CD4-positive, alpha-beta T cell treated with Interleukin-10 for 1 hour (primary cell): ENCODE results near the gene PROX1.

Experiments used
- DNase-seq: peaks from one replicate; pipeline ENCODE4 v3.0.0-alpha.2; 2020

Gene PROX1

DNA sequence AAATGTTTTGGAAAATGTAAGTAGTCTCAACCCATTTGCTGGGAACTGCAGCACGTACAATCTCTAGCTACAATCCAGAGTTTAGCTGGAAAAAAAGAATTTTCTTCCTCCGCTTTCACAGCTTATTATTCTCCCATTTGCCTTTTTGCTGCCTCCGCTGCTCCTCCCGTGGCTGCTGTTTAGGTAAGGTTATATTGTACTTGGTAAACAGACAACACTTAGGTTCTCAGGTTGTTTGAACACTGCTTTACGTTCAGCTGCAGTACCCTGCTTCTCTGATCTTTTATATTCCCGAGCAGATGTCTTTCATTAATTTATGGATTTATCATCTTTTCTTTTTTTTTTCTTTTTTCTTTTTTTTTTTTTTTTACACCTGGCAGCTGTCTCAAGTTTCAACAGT is 14.3 kb downstream of the PROX1 start:
- no peak for DNase-seq

DNA sequence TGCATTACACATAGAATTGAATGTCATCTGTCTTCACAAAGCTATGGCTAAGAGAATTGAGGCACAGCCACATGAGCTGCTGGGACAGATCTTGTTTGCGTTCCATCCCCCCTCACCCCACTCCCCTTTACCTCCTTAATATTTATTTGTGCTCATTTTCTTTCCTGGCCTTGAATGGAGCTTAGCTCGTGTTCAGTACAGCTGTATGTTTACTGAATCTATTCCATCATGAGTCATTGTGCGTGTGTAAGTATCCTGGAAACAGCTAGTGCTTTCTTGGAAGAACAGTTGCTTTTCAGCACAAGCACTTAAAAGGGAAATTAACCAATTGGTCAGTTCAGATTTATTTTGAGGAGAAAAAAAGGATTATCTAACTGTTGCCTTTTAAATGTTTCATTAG is 14.7 kb downstream of the PROX1 start:
- no peak for DNase-seq

DNA sequence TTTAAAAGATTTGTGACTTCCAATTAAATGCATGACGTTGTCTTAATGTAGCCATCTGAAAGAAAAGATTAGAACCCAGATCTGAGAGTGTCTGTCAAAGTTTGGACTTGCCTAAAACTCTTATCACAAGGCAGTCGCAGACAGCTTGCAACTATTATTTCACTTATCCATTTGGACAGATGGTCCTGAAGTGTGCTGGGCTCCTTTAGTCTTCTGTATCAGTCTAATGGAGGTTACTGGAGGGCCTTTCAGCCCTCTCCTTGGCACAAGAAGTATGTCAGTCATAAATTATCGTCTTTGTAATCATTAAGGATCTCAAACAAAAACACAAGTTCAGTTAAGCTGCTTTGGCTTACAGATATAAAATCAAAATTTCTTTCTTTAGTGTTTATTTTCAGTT is 15.5 kb downstream of the PROX1 start:
- no peak for DNase-seq

DNA sequence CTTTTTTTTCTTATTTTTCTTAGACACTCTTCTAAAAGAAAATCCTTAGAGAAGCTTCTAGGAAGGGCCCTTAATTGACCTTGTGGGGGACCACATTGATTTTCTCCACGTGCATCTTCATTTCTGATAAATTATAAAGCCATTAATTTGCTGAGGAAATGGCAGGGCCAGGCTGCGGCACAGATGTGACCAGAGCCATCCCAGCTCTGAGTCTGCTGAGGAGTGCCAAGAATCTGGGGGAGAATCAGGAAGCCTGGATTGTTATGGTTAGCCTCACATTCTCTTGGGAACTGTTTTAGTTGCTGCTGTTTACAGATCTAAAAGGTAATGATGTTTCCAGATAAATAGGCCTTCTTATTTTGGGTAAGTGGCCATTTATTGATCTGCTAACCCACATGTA is 16.2 kb downstream of the PROX1 start:
- no peak for DNase-seq

DNA sequence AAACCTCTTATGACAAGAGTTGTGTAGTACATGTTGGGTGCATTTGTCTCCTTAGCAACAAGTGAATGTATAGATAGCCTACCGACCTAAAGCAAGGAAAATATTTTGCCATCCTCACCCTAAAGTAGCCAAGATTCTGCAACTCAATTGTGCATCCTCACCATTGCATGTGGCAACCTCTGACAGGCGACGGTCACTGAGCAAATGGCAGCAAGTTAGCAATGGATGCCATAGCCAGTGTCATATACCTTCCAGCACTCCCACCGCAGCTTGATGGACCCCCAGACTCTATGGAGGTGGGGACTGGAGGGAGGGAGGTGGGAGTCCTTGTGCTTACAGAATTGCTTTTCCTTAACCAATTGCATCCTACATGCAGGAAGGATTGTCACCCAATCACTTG is 17.0 kb downstream of the PROX1 start:
- DNase-seq, result no peak

DNA sequence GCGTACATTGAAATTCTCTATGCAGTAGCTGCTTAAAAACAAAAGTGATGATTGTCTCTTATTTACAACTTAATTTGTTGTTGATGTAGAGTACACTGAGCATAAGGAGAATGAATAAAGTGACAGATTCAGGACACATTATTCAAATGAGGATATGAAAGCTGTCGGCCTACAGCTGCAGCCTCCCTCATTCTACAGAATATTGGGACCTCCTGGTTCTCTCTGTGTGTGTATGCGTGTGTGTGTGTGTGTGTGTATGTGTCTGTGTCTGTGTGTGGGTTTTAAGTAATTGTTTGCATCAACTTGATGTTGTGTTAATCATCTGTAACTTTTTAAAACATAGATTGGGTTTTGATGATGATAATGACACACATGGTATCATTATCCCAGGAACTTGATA is 17.9 kb downstream of the PROX1 start:
- no peak for DNase-seq

DNA sequence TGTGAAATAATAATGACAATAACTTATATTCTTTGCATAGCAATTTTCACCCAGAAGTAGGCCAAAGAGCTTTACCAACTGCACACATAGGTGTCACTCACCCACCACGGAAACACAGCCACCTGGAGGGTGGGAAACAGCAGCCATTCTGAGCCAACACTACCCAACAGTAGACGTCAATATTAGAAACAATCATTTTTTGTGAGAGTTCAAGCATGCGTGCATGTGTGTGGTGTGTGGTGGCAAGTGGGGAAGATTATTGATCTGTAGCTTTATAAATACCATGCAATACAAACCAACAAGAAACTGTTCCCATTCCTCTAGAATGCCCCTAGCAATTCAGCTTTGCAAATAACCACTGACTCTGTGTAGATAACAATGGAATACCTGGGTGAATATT is 19.1 kb downstream of the PROX1 start:
- DNase-seq, result no peak

DNA sequence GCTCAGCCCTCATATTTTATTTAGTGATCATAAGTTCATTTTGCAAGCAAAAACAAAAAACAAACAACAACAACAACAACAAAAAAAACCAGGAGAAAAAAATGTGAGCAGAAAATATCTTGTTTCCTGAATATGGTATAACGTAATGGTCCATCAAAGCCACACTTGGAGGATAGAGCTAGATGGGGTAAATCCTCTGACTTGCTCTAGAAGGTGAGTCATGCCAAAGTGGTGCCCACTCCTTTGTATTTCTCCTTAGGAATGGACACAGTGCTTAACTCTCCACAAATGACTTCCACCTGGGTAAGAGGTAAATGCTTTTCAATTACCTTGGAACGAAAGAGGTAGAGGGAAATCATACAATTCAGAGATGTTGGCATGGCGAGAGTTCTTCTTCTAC is 20.6 kb downstream of the PROX1 start:
- DNase-seq, result no peak

DNA sequence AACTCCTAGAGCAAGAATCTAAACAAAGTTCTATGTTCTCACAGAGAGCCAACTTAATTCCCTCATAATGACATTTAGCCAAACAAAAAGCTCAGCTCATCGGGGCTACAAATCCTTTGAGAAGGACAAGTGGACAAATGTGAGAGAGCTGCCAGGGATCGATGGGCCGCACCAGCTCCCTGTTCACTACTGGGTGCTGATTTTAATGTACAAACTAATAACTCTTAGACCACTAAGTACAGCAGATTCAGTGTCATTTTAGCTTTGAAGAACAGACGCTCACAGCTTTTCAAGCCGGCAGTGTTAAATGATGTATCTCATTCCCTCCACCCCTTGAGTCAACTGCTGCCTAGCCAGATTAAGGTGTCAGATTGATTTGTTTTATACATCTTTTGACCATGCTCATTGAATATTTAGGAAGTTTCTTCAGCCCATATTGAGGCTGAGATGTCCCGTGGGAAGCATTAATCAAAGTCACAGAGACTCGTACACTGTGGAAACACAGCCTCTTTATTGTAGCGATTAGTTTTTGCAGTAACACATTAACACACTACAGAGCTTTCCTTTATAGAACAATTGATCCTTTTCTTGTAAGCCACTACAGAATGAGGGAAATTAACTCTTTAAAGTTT is 21.1 kb downstream of the PROX1 start:
- no peak for DNase-seq

DNA sequence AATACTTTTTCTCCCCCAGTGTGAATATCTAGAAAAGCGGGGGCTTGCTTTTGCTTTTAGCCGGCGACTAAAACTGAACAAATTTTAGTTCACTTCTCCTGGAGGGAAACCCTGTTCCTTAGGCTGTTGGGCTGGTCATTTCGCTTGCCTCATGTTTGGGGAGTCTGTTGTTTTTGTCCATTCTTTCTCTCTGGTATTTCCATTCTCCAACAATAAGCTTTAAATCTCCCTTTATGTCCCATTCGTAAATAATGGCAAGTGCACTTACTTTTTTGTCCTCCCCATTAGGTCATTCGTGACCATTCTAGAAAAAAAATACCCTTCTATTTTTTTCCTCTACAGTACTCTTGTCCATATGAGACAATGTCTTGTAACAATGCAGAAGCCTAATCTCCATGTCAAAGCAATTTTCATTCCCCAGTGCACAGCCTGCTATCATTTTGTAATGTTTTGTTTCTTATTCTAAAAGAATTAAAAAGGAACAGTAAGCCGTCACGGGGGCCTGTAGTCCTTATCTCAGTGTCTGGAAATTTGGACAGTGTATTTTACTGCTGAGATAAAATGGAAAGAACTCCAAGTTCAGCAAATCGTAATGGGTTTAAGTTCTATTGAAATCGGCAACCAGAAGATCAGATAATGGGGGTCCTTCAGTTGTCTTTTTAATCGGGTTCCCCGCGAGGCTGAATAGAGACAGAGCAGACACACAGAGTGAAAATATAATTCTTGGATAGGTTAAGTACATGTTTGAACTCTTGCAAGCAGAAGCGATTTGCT is 21.8 kb downstream of the PROX1 start:
- no peak for DNase-seq

DNA sequence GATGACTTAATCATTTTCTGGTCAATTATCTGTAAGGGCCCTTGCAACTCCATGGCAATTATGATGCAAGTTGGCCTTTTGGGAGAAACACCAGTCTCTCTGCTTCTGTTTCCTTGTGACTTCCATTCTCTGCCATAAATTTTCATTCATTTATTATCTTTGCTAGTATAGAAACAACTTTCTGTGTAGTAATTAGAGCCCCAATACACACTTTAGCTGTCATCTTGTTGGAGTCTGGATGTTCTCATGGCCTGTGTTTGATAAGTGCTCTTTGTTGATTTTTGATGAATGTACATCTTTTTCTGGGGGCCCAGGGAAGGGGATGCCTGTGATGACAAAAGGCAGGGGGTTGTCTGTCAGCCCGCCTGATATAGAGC is 22.4 kb downstream of the PROX1 start:
- no peak for DNase-seq

DNA sequence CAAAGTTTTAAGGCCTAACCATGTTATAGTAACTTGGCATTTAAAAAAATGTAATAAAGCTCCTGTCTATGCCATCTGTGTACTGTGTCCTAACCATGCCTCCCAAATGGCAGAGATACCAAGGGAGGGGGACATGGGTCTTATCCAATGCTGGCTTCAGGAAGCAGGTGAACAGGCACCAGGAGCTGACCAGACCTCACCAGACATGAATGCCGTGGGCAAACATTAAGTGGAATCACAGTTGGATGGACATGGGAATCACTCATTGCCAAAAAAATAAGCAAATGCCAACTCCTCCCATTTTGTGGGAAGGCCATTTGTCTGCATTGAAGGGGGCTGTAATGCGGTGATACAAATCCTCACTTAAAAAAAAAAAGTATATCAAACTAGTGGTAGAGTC is 22.9 kb downstream of the PROX1 start:
- DNase-seq, result no peak

DNA sequence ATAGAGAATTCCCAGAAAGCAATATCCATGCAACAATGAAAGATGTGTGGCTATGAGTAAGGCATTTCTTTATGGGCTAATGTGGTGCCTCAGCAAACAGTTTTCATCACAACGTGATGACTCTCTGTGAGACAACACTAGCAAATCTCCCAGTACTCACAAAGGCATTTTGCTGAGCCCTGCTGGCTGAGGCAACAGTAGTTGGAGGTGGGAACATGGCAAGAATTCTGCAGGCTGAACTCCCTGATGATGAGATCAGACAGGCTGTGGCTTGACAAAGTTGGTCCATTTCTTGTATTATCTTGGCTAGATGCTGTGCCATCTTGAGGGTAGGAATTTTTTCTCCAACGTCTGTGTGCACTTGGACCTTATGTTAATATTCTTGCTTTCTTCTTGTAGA is 24.6 kb downstream of the PROX1 start:
- DNase-seq, result no peak

DNA sequence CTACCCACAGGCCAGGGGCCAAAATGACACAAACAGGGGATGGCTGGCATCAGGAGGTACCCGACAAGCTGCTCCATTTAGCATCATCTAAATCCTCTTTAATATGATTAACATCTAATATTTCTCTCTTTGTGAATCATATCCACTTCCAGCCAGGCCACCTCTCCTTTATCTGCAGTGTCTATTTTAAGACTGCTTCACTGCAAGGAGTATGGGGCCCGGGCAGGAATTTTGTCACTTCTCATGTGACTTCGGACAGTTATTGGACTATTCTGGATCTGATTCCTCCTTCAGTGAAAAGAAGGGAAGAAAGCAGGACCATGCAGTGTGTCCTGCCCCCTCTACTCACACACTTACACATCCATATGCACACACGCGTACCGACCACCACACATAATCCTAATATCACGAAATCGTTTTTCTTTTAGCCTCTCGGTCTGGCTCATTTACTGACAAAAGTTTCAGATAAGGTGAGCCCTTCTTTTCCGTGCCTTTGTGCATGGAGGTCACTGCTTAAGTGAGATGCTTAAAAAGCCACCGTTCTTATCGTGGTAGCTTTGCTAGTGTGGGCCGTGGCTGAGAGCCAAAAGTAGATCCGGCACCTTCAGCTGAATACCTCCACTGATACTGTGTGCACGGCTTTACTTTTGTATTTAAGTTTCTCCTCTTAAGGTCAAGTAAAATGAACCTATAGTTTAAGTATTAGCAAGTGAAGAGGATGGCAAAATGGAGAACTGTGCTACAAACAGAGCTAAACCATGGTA is 26.0 kb downstream of the PROX1 start:
- DNase-seq, result no peak

DNA sequence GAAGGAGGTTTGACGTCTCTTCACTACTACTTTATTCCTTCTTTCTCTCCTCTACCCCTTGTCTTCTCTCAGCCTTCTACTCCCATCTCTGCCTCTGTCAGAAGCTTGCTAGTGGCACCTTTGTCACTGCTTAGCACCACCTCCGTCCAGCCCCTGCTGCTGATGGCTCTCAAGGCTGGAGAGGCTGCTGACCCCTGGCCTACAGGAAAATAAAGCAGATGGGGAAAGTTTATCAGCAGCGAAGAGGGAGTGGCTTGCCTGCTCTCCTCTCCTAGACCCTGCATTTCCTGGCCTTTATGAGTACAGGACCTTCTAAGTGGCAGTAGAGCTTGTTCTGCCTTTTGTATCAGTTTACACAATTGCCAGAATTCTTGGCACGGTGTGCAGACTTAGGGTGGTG is 27.0 kb downstream of the PROX1 start:
- no peak for DNase-seq

DNA sequence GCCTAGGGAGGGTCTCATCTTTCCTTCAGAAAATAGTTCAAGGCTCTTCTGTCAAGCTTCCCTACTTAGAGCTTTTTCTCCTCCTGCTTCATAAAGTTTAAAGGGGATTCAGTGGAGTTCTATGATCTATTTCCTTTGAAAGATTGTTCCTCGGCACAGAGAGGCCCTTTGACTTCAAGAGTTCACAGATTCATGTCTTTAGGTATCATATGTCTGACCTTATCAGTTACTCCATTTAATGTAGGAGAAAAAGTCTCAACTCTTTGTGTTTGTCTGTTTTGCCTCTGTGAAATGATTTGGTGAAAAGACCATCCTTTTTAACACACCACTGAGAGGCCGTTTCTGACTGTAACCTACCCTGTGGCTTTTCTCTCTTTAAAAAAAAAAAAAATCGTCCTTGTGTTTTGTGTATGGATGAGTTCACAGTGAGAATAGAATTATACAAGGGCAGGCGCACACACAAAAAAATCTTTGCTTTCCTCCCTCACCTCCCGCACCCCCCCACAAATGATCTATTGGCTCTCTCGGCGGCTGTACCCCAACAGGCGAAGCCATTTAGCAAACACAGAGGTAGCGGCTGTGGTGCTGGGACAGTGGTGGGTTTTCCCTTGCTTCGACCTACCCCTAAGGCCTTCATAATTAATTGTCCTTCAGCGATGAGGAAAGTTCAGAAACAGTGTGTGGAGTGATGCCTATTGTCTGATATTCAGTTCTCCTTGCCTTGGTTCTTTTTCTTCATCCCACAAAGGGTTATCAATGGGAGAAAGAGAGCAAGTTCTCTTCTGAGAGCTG is 29.6 kb downstream of the PROX1 start:
- no peak for DNase-seq

DNA sequence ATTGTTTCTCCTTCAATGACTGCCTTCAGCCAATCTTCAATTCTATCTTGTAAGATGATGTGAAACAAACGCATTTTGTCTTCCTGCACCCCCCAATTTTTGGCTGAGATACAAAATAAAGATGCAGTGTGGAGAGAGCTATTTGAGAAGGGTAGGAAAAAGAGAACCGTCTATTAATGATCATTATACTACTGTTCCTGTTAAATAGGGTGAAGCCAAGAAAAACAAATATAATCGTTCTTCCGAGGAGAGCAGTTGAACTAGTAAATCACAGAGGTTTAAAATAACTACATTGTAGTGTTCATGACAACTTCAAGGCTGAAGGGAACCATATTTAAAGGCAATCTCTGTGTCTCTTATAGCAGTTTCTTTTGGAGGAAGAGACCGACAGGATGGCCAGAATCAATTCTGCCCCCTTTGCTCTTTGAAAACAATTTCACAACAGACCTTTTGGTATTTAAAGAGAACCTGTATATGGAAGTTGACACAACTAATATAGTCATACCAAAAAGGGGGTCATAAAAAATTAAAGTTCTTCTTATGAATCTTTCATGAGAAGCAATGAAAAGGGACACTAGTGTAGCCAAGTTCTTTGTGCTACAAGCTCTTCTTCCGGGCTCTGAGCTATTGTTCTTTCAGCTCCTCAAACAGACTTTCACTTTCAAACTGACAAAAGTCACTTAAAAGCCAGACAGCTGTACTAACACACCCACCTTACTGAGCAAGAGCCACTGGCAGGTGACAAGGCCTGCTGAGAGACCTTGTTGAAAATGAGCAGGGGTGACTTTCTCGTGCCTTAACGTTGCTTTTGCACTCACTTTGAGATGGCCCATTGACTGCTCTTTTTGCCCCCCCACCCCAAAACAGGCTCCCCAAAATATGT is 30.9 kb downstream of the PROX1 start:
- no peak for DNase-seq

DNA sequence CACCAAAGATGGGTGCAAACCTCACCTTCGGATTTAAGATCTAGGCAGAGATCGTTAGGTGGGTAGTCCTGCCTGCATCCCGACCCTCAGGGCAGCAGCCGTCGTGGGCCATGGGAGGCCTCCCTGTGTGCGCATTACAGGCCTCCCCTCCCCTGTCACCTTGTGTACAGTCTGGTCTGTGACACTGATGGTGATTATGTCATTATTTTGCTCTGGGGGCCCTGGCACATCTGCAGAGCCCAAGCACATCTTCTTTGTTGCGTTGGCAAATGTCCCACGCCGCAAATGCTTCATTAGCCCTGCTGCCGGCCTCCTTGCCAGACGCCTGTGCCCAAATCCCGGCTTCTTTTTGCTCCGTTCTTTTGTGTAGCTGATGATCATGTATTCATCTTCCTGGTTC is 31.7 kb downstream of the PROX1 start:
- no peak for DNase-seq

DNA sequence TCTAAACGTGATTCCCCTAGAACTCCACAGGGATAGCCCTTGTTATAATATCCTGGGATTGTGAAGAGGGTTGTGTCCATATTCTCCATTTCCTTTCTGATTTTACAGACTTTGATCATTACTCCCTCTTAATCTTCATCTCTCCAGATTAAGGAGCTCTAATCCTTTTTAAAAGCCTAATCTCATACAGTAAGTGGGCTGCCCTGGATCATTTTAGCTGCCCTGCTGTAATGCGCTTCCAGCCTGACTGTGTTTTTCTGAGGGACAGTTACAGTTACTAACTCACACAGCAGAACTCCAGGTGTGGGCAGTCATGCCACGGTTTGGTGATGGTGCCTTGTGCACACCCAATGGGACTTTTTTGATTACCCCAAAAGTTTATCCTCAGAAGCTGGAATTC is 33.5 kb downstream of the PROX1 start:
- no peak for DNase-seq

DNA sequence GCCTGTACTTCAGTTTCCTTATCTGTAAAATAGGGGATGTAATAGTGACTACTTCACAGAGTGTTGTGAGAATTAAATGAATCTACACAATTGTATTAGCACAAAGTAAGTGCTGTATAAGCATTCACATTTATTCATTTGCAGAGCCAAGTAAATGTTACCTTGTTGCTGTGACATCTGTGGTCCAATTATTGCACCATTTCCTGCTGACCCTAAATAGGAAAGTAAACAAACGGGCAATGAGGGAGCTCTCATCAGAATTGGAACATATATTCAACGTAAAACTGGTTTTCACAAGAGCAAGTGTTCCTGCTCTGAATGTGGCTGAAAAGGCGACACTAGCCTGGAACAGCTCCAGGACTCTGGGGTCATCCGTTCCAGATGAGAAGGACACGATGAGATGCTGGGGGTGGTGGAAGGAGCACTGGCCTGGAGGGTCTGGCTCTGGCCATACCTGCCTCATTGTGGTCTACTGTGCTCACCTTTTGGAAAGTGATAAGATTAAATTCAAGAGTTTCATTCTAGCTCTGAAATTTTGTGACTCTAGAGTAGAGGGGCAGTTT is 34.5 kb downstream of the PROX1 start:
- no peak for DNase-seq

DNA sequence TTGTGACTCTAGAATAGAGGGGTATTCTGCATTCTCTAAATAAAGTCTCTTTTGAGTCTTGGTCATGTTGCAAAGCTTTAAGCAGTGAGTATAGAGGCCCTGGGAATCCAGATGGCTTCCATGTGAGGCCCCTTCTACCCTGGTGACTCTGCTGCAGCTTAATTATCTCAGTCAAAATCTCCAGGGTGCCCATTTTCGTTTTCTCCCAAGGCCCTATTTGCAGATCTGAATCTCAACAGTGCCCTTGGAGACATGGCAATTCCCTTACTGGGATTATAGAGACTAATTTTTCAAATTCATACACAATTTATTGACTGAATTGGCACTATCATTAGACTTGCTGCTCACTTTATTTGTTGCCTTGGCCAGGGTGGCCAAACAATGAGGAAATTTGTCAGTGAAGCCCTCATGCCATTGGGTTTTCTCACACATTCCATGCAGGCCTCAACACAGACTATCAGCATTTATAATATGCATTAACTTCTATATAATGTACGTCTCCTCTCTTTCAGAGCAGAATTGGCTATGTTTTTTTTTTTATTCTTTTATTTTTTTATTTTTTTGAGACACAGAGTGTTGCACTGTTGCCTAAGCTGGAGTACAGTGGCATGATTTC is 35.1 kb downstream of the PROX1 start:
- no peak for DNase-seq

DNA sequence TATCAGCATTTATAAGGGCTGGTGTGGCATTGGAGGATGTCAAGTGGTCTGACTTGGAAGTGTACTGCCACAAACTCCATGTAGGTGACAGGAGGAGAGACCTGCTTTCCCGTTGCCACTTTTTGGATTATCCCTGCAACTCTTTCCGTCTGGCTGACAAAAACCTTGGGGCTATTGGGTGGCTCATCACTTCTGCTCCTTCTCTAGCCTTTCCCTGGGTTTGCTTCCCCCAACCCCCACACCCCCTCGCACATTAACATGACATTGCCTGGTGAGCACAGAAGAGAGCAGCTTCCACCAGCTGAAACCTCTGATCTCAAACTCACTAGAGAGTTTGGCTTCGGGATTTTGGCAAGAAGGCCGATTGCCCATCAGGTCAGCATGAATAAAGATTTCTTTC is 39.2 kb downstream of the PROX1 start:
- DNase-seq, result no peak
